ENCODE results near the gene AUNIP.

Gene AUNIP

DNA sequence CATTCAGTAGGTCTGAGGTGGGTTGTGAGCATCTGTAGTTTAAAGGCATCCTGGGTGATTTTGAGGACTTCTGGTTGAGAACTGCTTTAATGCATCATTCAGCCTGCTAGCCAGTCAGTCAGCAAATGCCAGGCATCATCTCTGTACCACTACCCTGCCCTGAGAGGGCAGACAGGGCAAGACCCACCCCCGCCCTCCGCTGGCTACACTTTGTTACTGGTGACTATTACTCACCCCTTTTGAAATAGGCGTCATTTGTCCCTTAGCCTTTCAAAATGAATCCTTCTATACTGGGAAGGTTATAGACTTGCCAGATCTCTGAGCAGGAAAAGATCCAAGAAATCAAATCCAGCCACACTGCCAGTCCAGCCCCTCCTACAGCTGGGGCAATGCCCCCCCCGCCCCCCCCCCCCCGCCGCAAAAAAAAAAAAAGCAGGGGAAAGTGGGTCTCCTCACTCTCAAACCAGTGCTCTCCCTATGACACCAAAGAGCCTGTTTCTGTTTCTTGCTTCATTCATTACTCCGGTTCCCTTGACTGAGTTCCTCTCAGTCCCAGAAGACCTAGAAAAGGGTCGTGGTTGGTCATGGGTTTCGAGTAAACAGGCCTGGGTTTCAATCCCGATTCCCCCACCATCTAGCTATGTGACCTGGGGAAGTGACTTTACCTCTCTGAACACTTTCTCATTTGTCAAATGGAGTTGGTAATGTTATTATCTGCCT is 54.9 kb downstream of the AUNIP start:
- Histone ChIP-seq H3K27me3 (ENCODE audit: insufficient read depth, low read length) (no peaks in the 10 kb centered on the region), H4K20me1 (ENCODE audit: insufficient read depth, low read length) (no peaks in the 10 kb centered on the region), H3K9me3 (ENCODE audit: low read length) (no peaks in the 10 kb centered on the region), H3K4me1 (ENCODE audit: insufficient read depth, low read length, severe bottlenecking) (peaks cover 26% of the 10 kb centered on the region), H3K9me2 (ENCODE audit: low read depth, low read length) (no peaks in the 10 kb centered on the region), H3K27ac (ENCODE audit: low read depth, low read length, poor library complexity, severe bottlenecking) (no peak overlapping the region), H3F3A (ENCODE audit: insufficient read depth, low read length) (no peaks in the 10 kb centered on the region), H3K79me2 (ENCODE audit: insufficient read depth, low read length) (no peaks in the 10 kb centered on the region), H3K9ac (ENCODE audit: low read length) (no peak overlapping the region), H3K4me2 (ENCODE audit: low read length) (no peak overlapping the region), H3K36me3 (ENCODE audit: insufficient read depth, low read length) (no peaks in the 10 kb centered on the region), H2AFZ (ENCODE audit: low read length) (no peak overlapping the region), H3K4me3 (ENCODE audit: low read depth, low read length, poor library complexity, severe bottlenecking) (no peak overlapping the region)
- TF ChIP-seq CTCF (IDR thresholded peaks at IDR 0.05; ENCODE audit: low read length), result no peak
- TF ChIP-seq EZH2 (IDR thresholded peaks at IDR 0.05; ENCODE audit: borderline replicate concordance, low read length), result no peak

- Histone ChIP-seq H3K9me3 (ENCODE audit: low read length) (no peaks in the 10 kb centered on the region), H3K36me3 (ENCODE audit: insufficient read depth, low read length) (no peaks in the 10 kb centered on the region), H3K4me3 (ENCODE audit: low read depth, low read length, poor library complexity, severe bottlenecking) (no peak overlapping the region), H3K27ac (ENCODE audit: low read depth, low read length, poor library complexity, severe bottlenecking) (no peak overlapping the region), H3K27me3 (ENCODE audit: insufficient read depth, low read length) (no peaks in the 10 kb centered on the region), H3K79me2 (ENCODE audit: insufficient read depth, low read length) (no peaks in the 10 kb centered on the region), H3F3A (ENCODE audit: insufficient read depth, low read length) (no peaks in the 10 kb centered on the region), H4K20me1 (ENCODE audit: insufficient read depth, low read length) (no peaks in the 10 kb centered on the region), H3K9ac (ENCODE audit: low read length) (no peak overlapping the region), H2AFZ (ENCODE audit: low read length) (no peak overlapping the region), H3K4me1 (ENCODE audit: insufficient read depth, low read length, severe bottlenecking) (peaks cover 22% of the 10 kb centered on the region), H3K4me2 (ENCODE audit: low read length) (peak overlapping the region; percentile 52; the same call in 1 of the 2 replicates), H3K9me2 (ENCODE audit: low read depth, low read length) (no peaks in the 10 kb centered on the region)
- TF ChIP-seq CTCF (IDR thresholded peaks at IDR 0.05; ENCODE audit: low read length) (no peak), EZH2 (IDR thresholded peaks at IDR 0.05; ENCODE audit: borderline replicate concordance, low read length) (no peak)
These were observed 55.9 kb downstream of the AUNIP start for GRCh38 chr1:25803368-25803767.

GRCh38 chr1:25802915-25803314 is 56.3 kb downstream of the AUNIP start:
- Histone ChIP-seq H3K4me2 (ENCODE audit: low read length) (peak overlapping the region; percentile 52), H3K79me2 (ENCODE audit: insufficient read depth, low read length) (no peaks in the 10 kb centered on the region), H3K36me3 (ENCODE audit: insufficient read depth, low read length) (no peaks in the 10 kb centered on the region), H2AFZ (ENCODE audit: low read length) (no peak overlapping the region), H3K27ac (ENCODE audit: low read depth, low read length, poor library complexity, severe bottlenecking) (no peak overlapping the region), H4K20me1 (ENCODE audit: insufficient read depth, low read length) (no peaks in the 10 kb centered on the region), H3F3A (ENCODE audit: insufficient read depth, low read length) (no peaks in the 10 kb centered on the region), H3K9ac (ENCODE audit: low read length) (no peak overlapping the region), H3K4me3 (ENCODE audit: low read depth, low read length, poor library complexity, severe bottlenecking) (no peak overlapping the region), H3K9me2 (ENCODE audit: low read depth, low read length) (no peaks in the 10 kb centered on the region), H3K4me1 (ENCODE audit: insufficient read depth, low read length, severe bottlenecking) (peaks cover 22% of the 10 kb centered on the region), H3K27me3 (ENCODE audit: insufficient read depth, low read length) (no peaks in the 10 kb centered on the region), H3K9me3 (ENCODE audit: low read length) (no peaks in the 10 kb centered on the region)
- TF ChIP-seq CTCF (IDR thresholded peaks at IDR 0.05; ENCODE audit: low read length) (no peak), EZH2 (IDR thresholded peaks at IDR 0.05; ENCODE audit: borderline replicate concordance, low read length) (no peak)
